ENCODE measurements around the gene RRAS.

Gene RRAS

DNA sequence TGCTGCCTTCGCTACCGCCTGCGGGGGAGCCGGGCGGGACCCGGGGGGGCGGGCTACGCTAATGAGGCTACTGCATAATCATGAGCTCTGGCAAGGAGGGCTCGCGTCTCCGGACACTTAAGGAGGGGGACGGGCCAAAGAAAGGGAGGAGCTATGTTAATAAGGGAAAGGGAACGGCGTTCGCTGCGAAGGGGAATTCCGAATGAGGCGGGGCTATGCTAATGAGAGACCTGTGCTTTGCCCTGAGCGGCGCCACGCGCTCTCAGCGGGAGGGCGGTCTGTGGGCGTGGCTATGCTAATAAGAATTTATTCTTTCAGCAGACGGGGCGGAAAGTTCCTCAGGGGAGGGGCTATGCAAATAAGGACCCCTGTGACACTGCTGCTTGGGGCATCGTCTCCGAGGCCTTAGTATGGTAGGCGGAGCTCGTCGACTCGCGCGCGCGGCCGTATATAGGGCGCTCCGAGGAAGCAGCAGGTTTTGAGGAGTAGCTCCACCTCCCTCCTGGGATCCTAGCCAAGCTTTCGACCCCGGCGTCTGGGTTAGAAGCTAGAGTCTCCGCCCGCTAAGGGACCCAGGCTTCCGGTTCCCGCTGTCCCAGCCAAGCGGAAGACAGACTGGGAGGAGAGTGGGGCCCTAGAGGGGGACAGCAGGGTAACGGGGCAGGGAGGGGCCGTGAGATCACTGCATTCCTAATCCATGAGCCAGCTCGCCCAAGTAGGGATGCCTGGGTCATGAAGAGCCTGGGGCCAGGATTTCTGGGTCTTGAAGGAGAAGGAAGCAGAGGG, at the start of gene RRAS:
RRAS (minus strand) TSS at position 31 of the 786 bp plus-strand sequence. CDS start 45 bp downstream, outside the sequence.
- DNase-seq, result peak; percentile 99

- peak; percentile 83 for DNase-seq
These were observed 49.5 kb upstream of the RRAS start, which contains the start of gene ADM5 for GRCh38 chr19:49689133-49690078. TSS of gene ADM5 (plus strand) at chr19:49689594. CDS start at chr19:49689838, 244 bp downstream.

DNA sequence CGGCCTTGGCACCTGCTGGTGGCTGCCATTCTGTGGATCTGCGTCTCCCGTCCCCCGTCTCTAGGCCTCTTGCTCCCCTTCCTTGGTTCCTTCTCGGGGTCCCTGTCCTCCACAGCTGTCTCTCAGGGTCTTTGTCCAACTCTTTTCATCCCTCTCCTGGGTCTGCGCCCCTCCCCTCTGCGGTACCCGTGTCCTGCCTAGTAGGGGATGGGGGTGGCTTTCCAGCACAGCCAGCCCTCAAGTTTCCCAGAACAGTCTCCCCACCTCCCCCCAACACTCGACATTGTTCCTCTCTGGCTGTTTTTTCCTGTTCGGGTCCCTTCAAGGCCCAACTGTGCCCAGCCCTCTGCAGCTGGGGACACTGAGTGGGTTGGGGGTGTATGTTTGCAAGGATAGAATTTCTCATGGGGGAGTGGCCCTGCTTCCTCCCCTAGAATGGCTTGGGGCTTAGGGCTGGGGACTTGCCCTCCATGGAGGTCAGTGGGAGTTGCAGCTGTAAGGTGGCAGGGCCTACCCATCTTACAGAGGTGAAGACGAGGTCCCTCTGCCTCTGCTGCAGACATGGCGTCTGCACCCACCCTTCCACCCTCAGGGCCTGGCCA, 48.7 kb upstream of the RRAS start:
- DNase-seq, result peak; percentile 58

DNA sequence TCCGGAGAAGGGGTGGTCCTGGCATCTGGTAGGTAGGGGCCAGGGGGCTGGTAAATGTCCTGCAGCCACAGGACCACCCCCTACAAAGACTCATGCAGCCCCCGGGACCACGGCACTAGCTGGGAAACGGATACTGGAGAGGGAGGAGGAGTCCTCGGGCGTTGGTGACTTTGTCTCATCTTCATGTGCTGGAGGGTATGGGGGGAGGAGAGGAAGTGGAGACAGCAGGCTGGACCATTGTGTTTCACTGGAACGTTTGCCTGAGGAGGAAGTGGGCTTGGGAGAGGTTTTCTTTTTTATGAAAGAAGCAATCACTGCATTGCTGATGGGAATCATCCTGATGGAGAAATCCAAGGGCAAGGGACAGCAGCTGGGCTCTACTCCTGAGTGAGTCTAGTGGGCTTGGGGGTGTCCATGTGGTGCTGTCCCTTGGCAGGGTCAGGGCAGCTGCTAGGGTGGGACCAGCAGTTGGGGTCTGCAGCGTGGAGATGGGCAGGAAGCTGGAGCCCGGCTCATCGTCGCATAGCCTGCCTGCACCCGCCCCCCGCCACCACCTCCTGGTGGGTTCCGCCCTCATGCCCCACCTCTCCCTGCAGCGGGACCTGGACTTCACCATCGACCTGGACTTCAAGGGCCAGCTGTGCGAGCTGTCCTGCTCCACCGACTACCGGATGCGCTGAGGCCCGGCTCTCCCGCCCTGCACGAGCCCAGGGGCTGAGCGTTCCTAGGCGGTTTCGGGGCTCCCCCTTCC, 47.8 kb upstream of the RRAS start:
- DNase-seq, result no peak

DNA sequence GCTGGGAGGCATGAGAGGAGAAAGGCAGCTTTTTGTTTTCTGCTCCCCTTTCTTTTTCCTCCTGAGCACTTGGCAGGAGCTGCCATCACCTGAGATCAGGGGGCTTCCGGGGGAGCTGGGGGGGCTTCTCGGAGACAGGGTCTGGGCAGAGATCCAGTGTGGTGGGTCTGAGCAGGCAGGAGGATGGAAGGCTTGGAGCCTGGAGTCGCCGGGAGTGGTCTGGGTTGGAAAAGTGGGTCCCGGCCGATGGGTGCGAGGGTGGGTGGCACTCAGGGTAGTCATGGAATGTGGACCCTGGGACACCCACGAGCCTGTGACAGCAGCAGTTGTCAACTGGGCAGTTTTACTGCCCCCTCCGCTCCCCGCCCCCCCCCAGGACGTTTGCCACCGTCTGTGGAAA, 47.2 kb upstream of the RRAS start:
- no peak for DNase-seq

GRCh38 chr19:49686503-49687088, 46.7 kb upstream of the RRAS start:
- no peak for DNase-seq

- no peak for DNase-seq
These were observed 45.9 kb upstream of the RRAS start for GRCh38 chr19:49685845-49686332.

GRCh38 chr19:49684983-49685553, 45.1 kb upstream of the RRAS start:
- no peak for DNase-seq

DNA sequence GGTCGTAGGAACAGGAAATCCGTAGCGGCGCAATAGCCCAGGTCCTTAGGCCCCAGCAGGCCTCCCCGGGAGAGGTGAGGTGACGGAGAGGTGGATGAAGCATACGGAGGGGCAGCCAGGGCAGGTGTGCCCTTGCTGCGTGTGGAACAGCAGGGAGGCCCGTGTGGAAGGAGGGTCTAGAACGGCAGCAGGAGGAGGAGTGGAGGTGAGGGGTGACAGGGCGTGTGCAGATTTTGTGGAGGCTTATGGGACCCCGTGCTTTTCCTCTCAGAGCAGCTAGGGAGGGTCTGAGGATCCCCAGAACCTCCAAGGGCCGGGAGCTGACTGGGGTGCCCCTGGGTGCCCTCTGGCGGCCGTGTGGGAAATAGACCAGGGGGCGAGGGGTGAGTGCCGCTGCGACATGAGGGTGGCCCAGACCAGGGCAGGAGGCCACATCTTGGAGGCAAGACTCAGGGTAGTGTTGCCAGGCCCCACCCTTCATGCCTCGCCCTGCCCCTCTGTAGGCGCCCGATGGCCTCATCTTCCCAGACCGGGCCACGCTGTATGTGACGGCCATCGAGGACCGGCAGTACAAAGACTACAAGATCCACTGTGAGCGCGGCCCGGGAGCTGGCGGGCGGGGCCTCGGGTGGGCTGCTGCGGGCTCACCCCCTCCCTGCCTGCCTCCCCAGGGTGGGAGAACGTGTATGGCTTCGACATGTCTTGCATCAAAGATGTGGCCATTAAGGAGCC, 44.5 kb upstream of the RRAS start:
- no peak for DNase-seq

DNA sequence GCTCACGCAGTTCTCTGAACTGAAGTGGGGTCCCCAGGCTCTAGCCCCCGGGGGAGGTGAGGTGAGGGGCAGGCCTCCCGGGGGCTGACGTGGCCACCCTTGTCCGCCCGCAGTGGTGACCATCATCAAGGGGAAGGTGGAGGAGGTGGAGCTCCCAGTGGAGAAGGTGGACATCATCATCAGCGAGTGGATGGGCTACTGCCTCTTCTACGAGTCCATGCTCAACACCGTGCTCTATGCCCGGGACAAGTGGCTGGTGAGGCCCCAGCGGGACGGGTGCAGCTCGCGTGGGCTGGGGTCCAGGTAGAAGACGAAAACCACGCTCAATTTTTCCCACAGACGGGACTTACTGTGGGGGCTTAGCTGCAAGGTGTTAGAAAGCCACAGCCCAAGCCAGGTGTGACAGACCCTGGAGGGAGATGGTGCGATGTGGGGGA, 43.9 kb upstream of the RRAS start:
- DNase-seq, result no peak

DNA sequence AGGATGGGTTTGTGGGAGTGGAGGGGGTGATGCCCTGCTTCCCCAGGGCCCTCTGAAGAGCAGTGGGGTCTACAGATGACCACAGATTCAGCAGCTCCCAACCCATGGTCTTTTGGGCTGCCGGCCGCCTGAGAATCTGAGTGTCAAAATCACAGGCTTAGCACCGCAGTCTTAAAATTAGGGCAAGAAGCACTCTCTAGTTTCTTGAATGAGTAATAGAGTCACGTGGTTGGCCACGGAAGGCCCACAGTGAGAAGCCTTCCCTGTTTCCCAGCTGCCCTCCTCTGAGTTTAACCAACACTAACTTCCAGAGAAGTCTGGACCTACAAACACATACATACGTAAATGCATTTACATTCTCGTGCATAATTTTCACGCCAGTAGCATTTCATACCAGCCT, 42.3 kb upstream of the RRAS start:
- DNase-seq, result no peak

GRCh38 chr19:49681830-49682229, 41.9 kb upstream of the RRAS start:
- no peak for DNase-seq

GRCh38 chr19:49680421-49681351, 40.7 kb upstream of the RRAS start:
- DNase-seq, result peak; percentile 100

DNA sequence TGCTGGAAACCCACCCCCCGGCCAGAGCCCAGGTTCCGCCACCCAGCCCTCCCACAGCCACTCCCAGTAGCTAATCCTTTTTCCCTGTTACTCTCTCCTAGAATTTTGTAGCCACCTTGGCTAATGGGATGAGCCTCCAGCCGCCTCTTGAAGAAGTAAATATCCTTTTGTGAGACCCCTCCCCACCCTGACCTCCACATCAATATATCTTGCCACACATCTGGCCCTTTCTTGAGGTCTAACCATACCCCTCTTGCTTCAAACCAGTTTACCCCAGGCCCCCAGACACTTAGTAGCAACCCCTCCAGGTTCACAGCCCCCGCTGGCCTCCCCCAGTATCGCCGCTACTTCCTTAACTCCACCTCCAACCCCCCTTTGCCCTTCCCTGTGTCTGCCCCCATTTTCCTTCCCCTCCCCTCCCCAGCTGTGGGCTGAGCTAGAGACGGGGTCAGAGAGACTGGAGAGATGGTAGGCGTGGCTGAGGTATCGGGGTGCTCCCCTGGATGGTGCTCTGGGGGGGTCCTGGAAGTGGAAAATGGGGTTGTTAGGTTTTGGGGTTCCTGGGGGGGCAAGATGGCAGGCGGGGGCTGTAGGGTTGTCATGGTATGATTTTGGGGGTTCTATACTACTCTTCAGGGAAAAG, 39.9 kb upstream of the RRAS start:
- DNase-seq, result no peak

DNA sequence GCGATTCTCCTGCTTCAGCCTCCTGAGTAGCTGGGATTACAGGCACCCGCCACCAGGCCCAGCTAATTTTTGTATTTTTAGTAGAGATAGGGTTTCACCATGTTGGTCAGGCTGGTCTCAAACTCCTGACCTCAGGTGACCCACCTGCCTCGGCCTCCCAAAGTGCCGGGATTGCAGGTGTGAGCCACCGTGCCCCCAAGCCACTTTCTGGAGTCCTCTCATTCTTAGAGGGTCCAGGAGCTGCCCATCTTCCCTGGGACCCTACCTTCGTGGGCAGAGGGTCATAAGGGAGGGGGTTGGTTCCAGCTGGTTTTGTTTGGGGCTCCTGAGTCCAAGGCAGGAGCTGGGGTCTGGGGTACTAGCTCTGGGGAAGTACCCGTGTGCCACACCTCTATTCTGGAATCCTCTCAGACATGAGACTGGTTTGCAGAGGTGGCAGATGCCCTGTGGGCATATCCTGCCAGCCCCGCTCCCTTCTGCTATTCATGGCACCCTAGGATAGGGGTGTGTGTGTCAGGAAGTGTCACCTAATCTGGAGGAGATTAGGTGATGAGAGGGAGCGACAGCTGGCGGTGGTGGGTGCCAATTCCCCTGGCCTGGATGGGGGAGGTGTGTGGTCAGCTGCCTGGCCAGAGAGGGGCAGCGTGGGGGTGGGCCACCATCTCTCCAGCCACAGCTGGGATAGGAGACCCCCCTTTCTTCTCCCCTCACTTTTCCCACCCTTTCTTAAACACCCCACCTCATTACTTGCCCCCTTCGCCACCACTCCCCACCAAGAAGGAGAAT, 39.2 kb upstream of the RRAS start:
- DNase-seq, result no peak

DNA sequence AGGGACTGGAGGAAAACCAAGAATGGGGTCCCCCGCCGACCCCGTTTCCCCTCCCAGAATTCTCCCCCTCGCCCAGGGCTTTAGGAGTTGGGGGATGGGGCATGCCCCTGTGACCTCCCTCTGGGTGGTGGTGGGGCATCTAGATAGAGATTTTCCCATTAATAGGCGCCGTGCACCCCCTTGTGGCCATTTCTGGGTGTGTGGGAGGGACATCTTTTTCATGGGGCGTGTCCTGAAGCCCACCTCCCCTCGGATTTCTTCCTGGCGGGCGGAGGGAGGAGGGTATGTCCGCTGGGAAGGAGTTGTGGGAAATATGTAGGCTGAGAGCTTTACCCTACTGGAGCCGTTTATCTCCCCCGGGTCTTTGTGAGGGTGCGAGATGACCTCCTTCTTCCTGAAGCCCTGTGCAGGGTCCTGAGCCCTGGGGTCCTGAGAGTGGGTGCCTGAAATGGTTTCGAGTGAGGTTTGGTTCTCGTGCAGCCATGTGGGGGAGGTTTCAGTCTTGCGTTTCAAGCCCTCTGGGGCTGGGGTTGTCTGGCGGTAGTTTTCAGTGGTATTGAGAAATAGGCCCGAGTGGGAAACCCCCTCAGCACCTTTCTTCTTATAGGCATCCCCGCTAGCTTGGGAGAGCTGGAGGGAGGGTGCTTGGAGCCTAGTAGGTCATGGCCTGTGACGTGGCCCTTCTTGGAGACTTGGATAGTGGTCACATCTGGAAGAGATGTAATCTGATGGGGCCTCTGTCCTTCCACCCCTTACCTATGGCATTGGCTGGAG, 38.1 kb upstream of the RRAS start:
- DNase-seq, result peak; percentile 89

GRCh38 chr19:49677231-49677900, 37.4 kb upstream of the RRAS start, which contains the start of gene PRMT1:
TSS of gene PRMT1 (plus strand) at chr19:49677271. CDS start at chr19:49677281, 10 bp downstream.
- DNase-seq, result peak; percentile 79
